ENCODE results near the gene VASH1.

The VASH1 gene

GRCh38 chr14:76793324-76793723 is 32.1 kb downstream of the VASH1 start:
- no peak for DNase-seq

GRCh38 chr14:76793956-76794355 is 32.7 kb downstream of the VASH1 start:
- DNase-seq: no peak

GRCh38 chr14:76806446-76806845 is 45.2 kb downstream of the VASH1 start:
- DNase-seq: no peak

GRCh38 chr14:76808011-76808410 is 46.7 kb downstream of the VASH1 start:
- no peak for DNase-seq

- no peak for DNase-seq
These were observed 47.7 kb downstream of the VASH1 start for GRCh38 chr14:76808990-76809389.

GRCh38 chr14:76810525-76810924 is 49.3 kb downstream of the VASH1 start:
- no peak for DNase-seq

GRCh38 chr14:76810953-76811400 is 49.7 kb downstream of the VASH1 start:
- no peak for DNase-seq

GRCh38 chr14:76811561-76811960 is 50.3 kb downstream of the VASH1 start:
- DNase-seq: no peak

GRCh38 chr14:76812093-76812421 is 50.8 kb downstream of the VASH1 start:
- DNase-seq: no peak

- peak; percentile 90 for DNase-seq
These were observed 51.4 kb downstream of the VASH1 start, which contains the start of gene ANGEL1 for GRCh38 chr14:76812422-76813383. TSS of gene ANGEL1 (minus strand) at chr14:76812882. CDS start at chr14:76812827, 55 bp downstream.

GRCh38 chr14:76814726-76815645 is 53.7 kb downstream of the VASH1 start:
- DNase-seq: no peak

GRCh38 chr14:76820700-76821099 is 59.4 kb downstream of the VASH1 start:
- DNase-seq: no peak

GRCh38 chr14:76826122-76826521 is 64.9 kb downstream of the VASH1 start, which contains the start of gene LRRC74A:
TSS of gene LRRC74A (plus strand) at chr14:76826408. CDS start at chr14:76826698, 290 bp downstream.
- no peak for DNase-seq

GRCh38 chr14:76827696-76828296 is 66.5 kb downstream of the VASH1 start:
- DNase-seq: no peak

- no peak for DNase-seq
These were observed 67.2 kb downstream of the VASH1 start for GRCh38 chr14:76828339-76829012.

GRCh38 chr14:76829013-76829365 is 67.7 kb downstream of the VASH1 start:
- DNase-seq: no peak

GRCh38 chr14:76829650-76830421 is 68.6 kb downstream of the VASH1 start:
- no peak for DNase-seq

GRCh38 chr14:76830556-76830955 is 69.3 kb downstream of the VASH1 start:
- DNase-seq: no peak

- no peak for DNase-seq
These were observed 71.3 kb downstream of the VASH1 start for GRCh38 chr14:76832503-76832988.
